HCT116 (cell line): Measurements from ENCODE around the gene LYVE1. TPM values are rescaled to one million over a fixed set of nuclear protein-coding genes. Genes with fewer than 3 reads are reported as not detected.

Experiments used
- ATAC-seq: fragments of 200-7000 bp; cut with Tn5 transposase; 2 replicates; pipeline ENCODE4 v1.9.1; 2020; ENCODE audit warnings: mild to moderate bottlenecking, moderate library complexity
- BruUV-seq: library from RNA; stranded (reverse); fragments of 400-500 nt; replicated peaks from 2 replicates; lab custom pipeline; 2021; lab: Mats Ljungman, UMichigan
- CTCF ChIA-PET: fragments of 300-600 bp; sonication (Branson Sonifier 250); formaldehyde crosslinking; loops from one replicate; lab custom pipeline; 2021; ENCODE audit warnings: antibody characterized with exemption; lab: Charles Lee
- POLR2A ChIA-PET: fragments of 300-600, 350-600 bp; sonication (Branson Sonifier 250); formaldehyde crosslinking; loops from one replicate; lab custom pipeline; 2021; ENCODE audit warnings: antibody characterized with exemption; lab: Charles Lee
- RAD21 ChIA-PET, 2 experiments: fragments of 300-600 bp; sonication (Branson Sonifier 250); formaldehyde crosslinking; loops; one replicate each; lab custom pipeline; 2023; ENCODE audit warnings: low total read pairs in 2 of 2; ENCODE audit not compliant: uncharacterized antibody in 2 of 2, unreplicated experiment in 2 of 2, low non-redundant PET in 1 of 2; lab: Charles Lee
- DNase-seq: peaks from one replicate; pipeline ENCODE4 v3.0.0-alpha.2; 2010; ENCODE audit warnings: low read depth, low spot score
- H2AFZ ChIP-seq: fragments of 200-600 bp; shearing (Covaris generic), sonication (generic); 2 replicates; pipeline ENCODE4 v1.6.1; 2017; ENCODE audit warnings: low read depth, mixed run types, mixed read lengths, antibody characterized with exemption, low read length; ENCODE audit not compliant: poor library complexity, severe bottlenecking
- H3K27ac ChIP-seq: 2 replicates; pipeline ENCODE4 v1.5.1; 2012; ENCODE audit warnings: low read depth, low read length
- H3K27me3 ChIP-seq: fragments of 200-600 bp; sonication (generic); 2 replicates; pipeline ENCODE4 v1.6.1; 2016; ENCODE audit warnings: mixed run types, low read length, mixed read lengths; ENCODE audit not compliant: insufficient read depth
- H3K36me3 ChIP-seq, 2 experiments: fragments of 200-500 bp in 1 of 2; fragments of 200-600 bp in 1 of 2; sonication (Bioruptor generic) in 1 of 2; sonication (generic) in 1 of 2; 2 replicates each; pipeline versions ENCODE4 v1.5.1 to v1.6.1; 2014 to 2016; ENCODE audit warnings: low read length in 2 of 2, inconsistent platforms in 1 of 2, mixed read lengths in 1 of 2, mixed run types in 1 of 2; ENCODE audit not compliant: insufficient read depth in 2 of 2, control insufficient read depth in 1 of 2
- H3K4me1 ChIP-seq, 2 experiments: fragments of 200-600 bp in 1 of 2; sonication (generic) in 1 of 2; 2 replicates each; pipeline versions ENCODE4 v1.5.1 to v1.6.1; 2012 to 2017; ENCODE audit warnings: low read length in 2 of 2, inconsistent platforms in 1 of 2, mild to moderate bottlenecking in 1 of 2, mixed read lengths in 1 of 2, mixed run types in 1 of 2, moderate library complexity in 1 of 2; ENCODE audit not compliant: insufficient read depth in 2 of 2, control insufficient read depth in 1 of 2
- H3K4me2 ChIP-seq: fragments of 200-600 bp; sonication (generic); 2 replicates; pipeline ENCODE4 v1.6.1; 2017; ENCODE audit warnings: mixed run types, low read length, mixed read lengths
- H3K4me3 ChIP-seq, 2 experiments: fragments of 200-600 bp in 1 of 2; sonication (generic) in 1 of 2; replicated peaks in 1 of 2; 2 replicates each; pipeline ENCODE4 v1.5.1; 2011 to 2016; ENCODE audit warnings: low read length in 2 of 2, control low read depth in 1 of 2, low read depth in 1 of 2, mild to moderate bottlenecking in 1 of 2, mixed read lengths in 1 of 2, mixed run types in 1 of 2
- H3K79me2 ChIP-seq: fragments of 200-600 bp; sonication (generic); 2 replicates; pipeline ENCODE4 v1.6.1; 2017; ENCODE audit warnings: mild to moderate bottlenecking, mixed run types, low read length, moderate library complexity, mixed read lengths; ENCODE audit not compliant: insufficient read depth
- H3K9ac ChIP-seq: fragments of 200-600 bp; sonication (generic); 2 replicates; pipeline ENCODE4 v1.6.1; 2016; ENCODE audit warnings: low read length, mixed read lengths
- H3K9me2 ChIP-seq: fragments of 200-600 bp; sonication (generic), shearing (Covaris generic); 2 replicates; pipeline ENCODE4 v1.6.1; 2017; ENCODE audit warnings: mixed run types, mild to moderate bottlenecking, moderate library complexity; ENCODE audit not compliant: insufficient read depth
- H3K9me3 ChIP-seq, 2 experiments: fragments of 200-500 bp in 1 of 2; fragments of 200-600 bp in 1 of 2; sonication (Bioruptor generic) in 1 of 2; sonication (generic) in 1 of 2; 2 replicates each; pipeline ENCODE4 v1.6.1; 2014 to 2017; ENCODE audit warnings: low read length in 2 of 2, mixed read lengths in 2 of 2, inconsistent platforms in 1 of 2, low read depth in 1 of 2, mild to moderate bottlenecking in 1 of 2, mixed run types in 1 of 2, moderate library complexity in 1 of 2; ENCODE audit not compliant: control insufficient read depth in 1 of 2, insufficient read depth in 1 of 2
- H4K20me1 ChIP-seq: fragments of 200-600 bp; sonication (generic), shearing (Covaris generic); 2 replicates; pipeline ENCODE4 v1.6.1; 2017; ENCODE audit warnings: mixed run types, mild to moderate bottlenecking, moderate library complexity; ENCODE audit not compliant: insufficient read depth
- FOSL1 ChIP-seq: IDR thresholded peaks from 2 replicates; pipeline ENCODE4 v1.6.1; 2012; ENCODE audit warnings: low read depth
- MAX ChIP-seq: IDR thresholded peaks from 2 replicates; pipeline ENCODE4 v1.6.1; 2012
- POLR2A ChIP-seq: IDR thresholded peaks from 2 replicates; pipeline ENCODE4 v1.7.0; 2011; ENCODE audit warnings: borderline replicate concordance; ENCODE audit not compliant: insufficient read depth, insufficient read length; ENCODE audit errors: extremely low read depth
- POLR2AphosphoS5 ChIP-seq: IDR thresholded peaks from 2 replicates; pipeline ENCODE4 v1.6.1; 2011; ENCODE audit warnings: mild to moderate bottlenecking, low read depth, low read length, moderate library complexity
- SP1 ChIP-seq: IDR thresholded peaks from 2 replicates; pipeline ENCODE4 v1.6.1; 2012; ENCODE audit warnings: low read depth
- SRF ChIP-seq: IDR thresholded peaks from 2 replicates; pipeline ENCODE4 v1.6.1; 2012; ENCODE audit warnings: low read depth
- intact Hi-C: fragments of 100-400 bp; cut with micrococcal nuclease; formaldehyde crosslinking; loops from 2 replicates; pipeline ENCODE4 v1.10.0; 2022
- total RNA-seq: library from RNA; stranded (reverse); gene quantifications from one replicate; pipeline ENCODE4 v1.2.1, GENCODE V29; 2021; ENCODE audit not compliant: unreplicated experiment

The LYVE1 gene
- total RNA-seq, 1 experiment from 2014 or later = 0.34 TPM

DNA sequence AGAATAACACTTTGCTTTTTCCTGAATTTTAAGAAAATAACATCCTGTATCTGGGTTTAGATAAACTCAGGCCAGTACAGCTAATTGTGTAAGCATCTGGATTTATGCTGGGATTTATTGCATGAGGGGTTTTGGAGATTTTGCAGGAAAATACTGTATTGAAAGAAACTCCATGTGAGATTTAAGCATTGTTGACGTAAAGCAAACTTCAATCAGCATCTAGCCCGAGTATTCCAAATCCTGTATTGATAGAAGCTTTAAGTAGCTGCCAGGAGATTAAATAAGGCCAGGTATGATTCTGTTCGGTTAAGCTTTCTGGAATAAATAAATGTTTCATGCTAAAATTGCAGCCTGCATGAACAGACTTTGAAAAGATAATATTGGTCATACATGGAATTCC, 36.3 kb upstream of the LYVE1 start (continued):
- no peak for TF ChIP-seq POLR2A
- no peak for TF ChIP-seq MAX
- TF ChIP-seq SP1 = no peak
- no peak for TF ChIP-seq POLR2AphosphoS5
- TF ChIP-seq FOSL1 = no peak

- no peak overlapping the region for H3K9ac ChIP-seq
- RAD21 ChIA-PET = no interaction called here
Observed at GRCh38 chr11:10604340-10604748, 35.9 kb upstream of the LYVE1 start.

GRCh38 chr11:10603721-10604297, 35.3 kb upstream of the LYVE1 start:
- Histone ChIP-seq H3K9me3 (no peaks in the 10 kb centered on the region), H3K4me1 (peaks cover 0 to 11% of the 10 kb centered on the region in 2 experiments; a peak in 1 of 4 replicates), H3K4me3 (no peak overlapping the region), H2AFZ (no peak overlapping the region), H3K4me2 (no peak overlapping the region), H3K9me2 (no peaks in the 10 kb centered on the region), H3K9ac (no peak overlapping the region), H3K27me3 (no peaks in the 10 kb centered on the region), H3K36me3 (no peaks in the 10 kb centered on the region), H3K27ac (no peak overlapping the region), H4K20me1 (no peaks in the 10 kb centered on the region), H3K79me2 (no peaks in the 10 kb centered on the region)
- no peak for TF ChIP-seq SRF
- ChIA-PET CTCF (no interaction called here), POLR2A (no interaction called here), RAD21 (no interaction called here)
- DNase-seq (no peak), ATAC-seq (no peak)
- intact Hi-C loops = no loop called here
- no TSS peak for BruUV-seq

More at GRCh38 chr11:10604340-10604748, 35.9 kb upstream of the LYVE1 start:
- H2AFZ ChIP-seq = no peak overlapping the region
- H3K27me3 ChIP-seq = no peaks in the 10 kb centered on the region
- POLR2A ChIA-PET = no interaction called here
- H3K79me2 ChIP-seq = no peaks in the 10 kb centered on the region
- no peak for DNase-seq
- H4K20me1 ChIP-seq = no peaks in the 10 kb centered on the region
- no peak for TF ChIP-seq MAX
- no peak overlapping the region for H3K4me2 ChIP-seq
- intact Hi-C loops = no loop called here
- CTCF ChIA-PET = no interaction called here
- BruUV-seq = no TSS peak
- no peaks in the 10 kb centered on the region for H3K9me3 ChIP-seq
- no peaks in the 10 kb centered on the region for H3K36me3 ChIP-seq
- no peak overlapping the region for H3K4me3 ChIP-seq
- H3K4me1 ChIP-seq = peaks cover 0 to 11% of the 10 kb centered on the region in 2 experiments; a peak in 1 of 4 replicates
- no peak overlapping the region for H3K27ac ChIP-seq
- no peak for ATAC-seq
- H3K9me2 ChIP-seq = no peaks in the 10 kb centered on the region
